Parathyroid adenoma (tissue), 2 donors: ENCODE results near the gene EDC3.
"Not testable (repeated sequence)": the region's sequence is repeated elsewhere in the genome, so short reads cannot be mapped to it uniquely, and the experiment has no call there.

ENCODE experiments used
- H2AFZ ChIP-seq: fragments of 300-600 bp; sonication (generic); one replicate; pipeline ENCODE4 v1.7.0; 2017; ENCODE audit warnings: antibody characterized with exemption, mild to moderate bottlenecking
- H3K27ac ChIP-seq: fragments of 300-600 bp; sonication (generic); one replicate; pipeline ENCODE4 v1.7.0; 2017
- H3K27me3 ChIP-seq: fragments of 300-600 bp; sonication (generic); one replicate; pipeline ENCODE4 v1.7.0; 2017; ENCODE audit warnings: low read length; ENCODE audit not compliant: control insufficient read depth, insufficient read depth
- H3K36me3 ChIP-seq: fragments of 300-600 bp; sonication (generic); one replicate; pipeline ENCODE4 v1.7.0; 2017; ENCODE audit warnings: low read length; ENCODE audit not compliant: control insufficient read depth, insufficient read depth
- H3K4me1 ChIP-seq: fragments of 300-600 bp; sonication (generic); one replicate; pipeline ENCODE4 v1.7.0; 2017; ENCODE audit warnings: control low read depth
- H3K4me2 ChIP-seq: fragments of 300-600 bp; sonication (generic); one replicate; pipeline ENCODE4 v1.7.0; 2017; ENCODE audit warnings: low read length
- H3K4me3 ChIP-seq: fragments of 300-600 bp; sonication (generic); one replicate; pipeline ENCODE4 v1.7.0; 2017; ENCODE audit warnings: low read depth, low read length
- H3K79me2 ChIP-seq: fragments of 300-600 bp; sonication (generic); one replicate; pipeline ENCODE4 v1.7.0; 2017; ENCODE audit warnings: control low read depth
- H3K9ac ChIP-seq: fragments of 300-600 bp; sonication (generic); one replicate; pipeline ENCODE4 v1.7.0; 2017; ENCODE audit warnings: mild to moderate bottlenecking
- H3K9me3 ChIP-seq: fragments of 300-600 bp; sonication (generic); one replicate; pipeline ENCODE4 v1.7.0; 2017; ENCODE audit warnings: low read length; ENCODE audit not compliant: control insufficient read depth
- TF ChIP-seq, protein P1 (sequence below): fragments of 300-600 bp; sonication (generic); IDR thresholded peaks from one replicate; pipeline ENCODE4 v1.7.0; 2017; ENCODE audit warnings: antibody characterized with exemption, mild to moderate bottlenecking
- donor health status: primary hyperparathyroidism.

The EDC3 gene

DNA sequence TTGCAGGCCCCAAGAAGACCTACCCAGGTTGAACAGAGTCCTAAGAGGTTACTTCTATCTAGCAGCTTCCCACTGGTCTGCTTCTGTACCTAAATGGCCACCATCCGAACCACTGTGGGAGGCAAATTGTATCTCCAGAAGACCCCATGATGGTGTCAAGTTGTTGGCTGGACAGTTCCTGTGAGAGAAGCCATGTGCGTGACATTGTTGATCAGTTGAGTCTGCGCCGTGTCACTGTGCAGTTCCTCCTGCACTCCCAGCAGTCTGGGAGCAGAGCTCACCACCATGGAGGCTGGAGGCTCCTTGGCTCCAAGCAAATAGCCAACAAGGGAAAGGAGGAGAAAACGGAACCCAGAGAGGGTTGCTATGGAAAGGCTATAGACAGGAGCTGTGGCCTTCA is 37.0 kb upstream of the EDC3 start:
- Histone ChIP-seq H3K9me3 (no peaks in the 10 kb centered on the region), H3K27me3 (no peaks in the 10 kb centered on the region), H3K4me3 (no peak overlapping the region), H3K4me1 (no peaks in the 10 kb centered on the region), H3K36me3 (no peaks in the 10 kb centered on the region), H2AFZ (no peak overlapping the region), H3K4me2 (no peak overlapping the region), H3K79me2 (no peaks in the 10 kb centered on the region), H3K9ac (no peak overlapping the region), H3K27ac (no peak overlapping the region)
- TF ChIP-seq, protein P1, sequence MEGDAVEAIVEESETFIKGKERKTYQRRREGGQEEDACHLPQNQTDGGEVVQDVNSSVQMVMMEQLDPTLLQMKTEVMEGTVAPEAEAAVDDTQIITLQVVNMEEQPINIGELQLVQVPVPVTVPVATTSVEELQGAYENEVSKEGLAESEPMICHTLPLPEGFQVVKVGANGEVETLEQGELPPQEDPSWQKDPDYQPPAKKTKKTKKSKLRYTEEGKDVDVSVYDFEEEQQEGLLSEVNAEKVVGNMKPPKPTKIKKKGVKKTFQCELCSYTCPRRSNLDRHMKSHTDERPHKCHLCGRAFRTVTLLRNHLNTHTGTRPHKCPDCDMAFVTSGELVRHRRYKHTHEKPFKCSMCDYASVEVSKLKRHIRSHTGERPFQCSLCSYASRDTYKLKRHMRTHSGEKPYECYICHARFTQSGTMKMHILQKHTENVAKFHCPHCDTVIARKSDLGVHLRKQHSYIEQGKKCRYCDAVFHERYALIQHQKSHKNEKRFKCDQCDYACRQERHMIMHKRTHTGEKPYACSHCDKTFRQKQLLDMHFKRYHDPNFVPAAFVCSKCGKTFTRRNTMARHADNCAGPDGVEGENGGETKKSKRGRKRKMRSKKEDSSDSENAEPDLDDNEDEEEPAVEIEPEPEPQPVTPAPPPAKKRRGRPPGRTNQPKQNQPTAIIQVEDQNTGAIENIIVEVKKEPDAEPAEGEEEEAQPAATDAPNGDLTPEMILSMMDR, result no peak

DNA sequence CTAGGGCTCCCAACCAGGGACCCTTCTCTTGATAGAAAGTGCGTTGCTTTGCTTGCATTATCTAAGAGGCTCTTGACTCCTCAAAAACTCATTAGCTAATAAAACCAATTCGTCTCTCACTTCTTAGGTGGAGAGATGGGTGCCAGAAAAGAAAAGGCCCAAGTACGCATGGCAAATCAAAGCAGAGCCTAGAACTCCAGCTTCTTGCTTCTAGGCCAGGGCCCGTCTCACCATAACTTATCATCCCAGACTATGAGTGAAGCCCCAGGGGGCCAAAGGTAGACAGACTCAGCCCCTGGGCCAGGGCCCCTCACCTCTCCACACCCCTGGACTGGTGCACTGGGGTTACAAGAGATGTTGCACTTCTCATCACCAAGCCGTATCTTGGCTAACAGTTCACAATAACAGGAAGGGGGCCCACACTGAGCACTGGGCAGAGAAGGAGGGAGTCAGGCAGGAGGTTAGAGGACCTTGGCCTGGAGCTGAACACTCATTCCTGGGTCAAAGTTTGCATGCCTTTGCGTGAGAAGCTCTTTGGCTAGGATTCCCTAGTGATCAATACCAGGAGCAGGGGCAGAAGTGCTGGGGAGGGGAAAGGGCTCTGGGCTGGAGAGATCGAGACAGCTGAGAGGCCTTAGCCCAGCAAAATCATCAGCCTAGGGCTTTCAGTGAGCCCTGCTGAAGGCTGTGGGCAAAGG is 34.9 kb upstream of the EDC3 start:
- no peak overlapping the region for H3K4me2 ChIP-seq
- no peaks in the 10 kb centered on the region for H3K79me2 ChIP-seq
- H3K36me3 ChIP-seq, result no peaks in the 10 kb centered on the region
- no peaks in the 10 kb centered on the region for H3K27me3 ChIP-seq
- H3K27ac ChIP-seq, result no peak overlapping the region
- no peak overlapping the region for H2AFZ ChIP-seq
- H3K9ac ChIP-seq, result no peak overlapping the region
- H3K4me3 ChIP-seq, result no peak overlapping the region
- TF ChIP-seq, protein P1, result no peak
- H3K4me1 ChIP-seq, result no peaks in the 10 kb centered on the region
- H3K9me3 ChIP-seq, result no peaks in the 10 kb centered on the region

DNA sequence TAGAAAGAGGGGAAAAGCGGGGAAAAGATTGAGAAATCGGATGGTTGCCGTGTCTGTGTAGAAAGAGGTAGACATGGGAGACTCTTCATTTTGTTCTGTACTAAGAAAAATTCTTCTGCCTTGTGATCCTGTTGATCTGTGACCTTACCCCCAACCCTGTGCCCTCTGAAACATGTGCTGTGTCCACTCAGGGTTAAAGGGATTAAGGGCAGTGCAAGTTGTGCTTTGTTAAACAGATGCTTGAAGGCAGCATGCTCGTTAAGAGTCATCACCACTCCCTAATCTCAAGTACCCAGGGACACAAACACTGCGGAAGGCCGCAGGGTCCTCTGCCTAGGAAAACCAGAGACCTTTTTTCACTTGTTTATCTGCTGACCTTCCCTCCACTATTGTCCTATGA is 33.5 kb upstream of the EDC3 start:
- not testable (repeated sequence) for H3K4me1 ChIP-seq, H3K4me2 ChIP-seq, H3K36me3 ChIP-seq, H3K4me3 ChIP-seq, H2AFZ ChIP-seq, H3K9me3 ChIP-seq, H3K27ac ChIP-seq, H3K9ac ChIP-seq, H3K79me2 ChIP-seq, H3K27me3 ChIP-seq

DNA sequence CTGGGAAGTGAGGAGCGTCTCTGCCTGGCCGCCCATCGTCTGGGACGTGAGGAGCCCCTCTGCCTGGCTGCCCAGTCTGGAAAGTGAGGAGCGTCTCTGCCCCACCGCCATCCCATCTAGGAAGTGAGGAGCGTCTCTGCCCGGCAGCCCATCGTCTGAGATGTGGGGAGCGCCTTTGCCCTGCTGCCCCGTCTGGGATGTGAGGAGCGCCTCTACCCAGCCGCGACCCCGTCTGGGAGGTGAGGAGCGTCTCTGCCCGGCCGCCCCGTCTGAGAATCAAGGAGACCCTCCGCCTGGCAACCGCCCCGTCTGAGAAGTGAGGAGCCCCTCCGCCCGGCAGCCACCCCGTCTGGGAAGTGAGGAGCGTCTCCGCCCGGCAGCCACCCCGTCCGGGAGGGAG is 32.9 kb upstream of the EDC3 start:
- not testable (repeated sequence) for H3K4me1 ChIP-seq, H3K4me3 ChIP-seq, H3K4me2 ChIP-seq, H3K36me3 ChIP-seq, H3K9me3 ChIP-seq, H2AFZ ChIP-seq, H3K9ac ChIP-seq, H3K27ac ChIP-seq, H3K79me2 ChIP-seq, H3K27me3 ChIP-seq

DNA sequence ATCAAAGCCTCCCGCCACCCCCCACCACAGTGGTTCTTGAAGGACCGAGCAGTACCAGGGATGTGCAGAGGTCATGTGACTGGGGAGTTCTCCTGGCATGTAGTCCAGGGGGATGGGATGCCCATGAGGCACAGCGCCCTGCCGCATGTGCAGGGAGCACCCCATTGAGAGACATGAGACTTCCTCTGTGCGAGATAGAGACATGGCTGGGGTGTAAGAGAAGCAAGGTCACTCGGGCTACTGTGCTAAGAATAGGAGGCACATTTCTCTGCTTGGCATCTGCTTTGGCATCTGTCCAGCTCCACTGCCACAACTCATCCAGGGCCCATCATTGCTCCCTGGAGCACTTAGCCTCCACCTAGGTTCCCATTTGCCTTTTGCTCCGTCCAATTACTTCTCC is 31.9 kb upstream of the EDC3 start:
- no peaks in the 10 kb centered on the region for H3K79me2 ChIP-seq
- no peak overlapping the region for H3K27ac ChIP-seq
- no peaks in the 10 kb centered on the region for H3K36me3 ChIP-seq
- no peak overlapping the region for H3K9ac ChIP-seq
- H3K4me2 ChIP-seq, result no peak overlapping the region
- H3K27me3 ChIP-seq, result no peaks in the 10 kb centered on the region
- H3K4me1 ChIP-seq, result no peaks in the 10 kb centered on the region
- H3K4me3 ChIP-seq, result no peak overlapping the region
- TF ChIP-seq, protein P1, result no peak
- no peaks in the 10 kb centered on the region for H3K9me3 ChIP-seq
- H2AFZ ChIP-seq, result no peak overlapping the region

DNA sequence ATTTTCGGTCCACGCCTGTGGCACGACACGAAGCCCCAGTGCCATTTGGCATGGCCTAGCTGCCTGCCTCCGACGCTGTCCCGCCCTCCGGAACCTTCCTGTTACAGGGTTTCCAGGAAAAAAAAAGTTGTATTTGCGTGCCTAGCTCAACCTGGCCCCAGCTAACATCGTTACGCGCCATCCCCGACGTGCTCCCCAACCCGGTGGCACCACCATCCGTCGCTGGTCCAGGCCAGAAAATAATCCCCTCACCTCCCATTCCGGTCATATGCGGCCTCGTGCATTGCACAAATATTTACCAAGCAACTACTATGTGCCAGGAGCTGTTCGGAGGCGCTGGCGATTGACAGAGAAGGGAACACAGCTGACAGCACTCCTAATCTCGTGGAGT is 30.9 kb upstream of the EDC3 start:
- Histone ChIP-seq H3K4me3 (peak overlapping the region; percentile 40), H3K9ac (no peak overlapping the region), H2AFZ (no peak overlapping the region), H3K79me2 (no peaks in the 10 kb centered on the region), H3K36me3 (no peaks in the 10 kb centered on the region), H3K27me3 (no peaks in the 10 kb centered on the region), H3K4me1 (no peaks in the 10 kb centered on the region), H3K27ac (no peak overlapping the region), H3K9me3 (no peaks in the 10 kb centered on the region), H3K4me2 (peak overlapping the region; percentile 81)
- TF ChIP-seq, protein P1, result no peak
